Measurements from ENCODE around the gene CCDC102A. TPM values are rescaled to one million over a fixed set of nuclear protein-coding genes. Genes with fewer than 3 reads are reported as not detected.
A peak's percentile ranks its signal among the peaks of the same experiment; 100 is the strongest.
"Not testable (repeated sequence)": the region's sequence is repeated elsewhere in the genome, so short reads cannot be mapped to it uniquely, and the experiment has no call there.

The CCDC102A gene
- total and polyA plus RNA-seq, 11 donors, result 3.3 to 17.0 (median 6.8) TPM

DNA sequence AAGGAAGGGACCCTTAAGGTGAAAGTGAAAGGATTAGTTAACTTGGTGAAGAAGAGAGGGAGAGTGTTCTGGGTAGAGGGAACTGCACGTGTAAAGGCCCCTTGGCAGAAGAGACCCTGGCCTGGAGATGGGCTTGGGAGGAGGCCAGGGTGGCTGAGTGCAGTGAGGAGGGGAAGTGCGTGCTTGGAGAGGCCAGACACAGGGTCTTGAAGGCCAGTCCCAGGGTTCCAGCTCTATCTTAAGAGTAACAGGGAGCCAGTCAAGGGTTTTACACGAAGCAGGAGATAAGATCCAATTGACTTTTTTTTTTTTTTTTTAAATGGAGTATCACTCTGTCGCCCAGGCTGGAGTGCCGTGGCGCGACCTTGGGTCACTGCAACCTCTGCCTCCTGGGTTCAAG is 34.9 kb downstream of the CCDC102A start:
- no peaks in the 10 kb centered on the region for H3K9me3 ChIP-seq
- ATAC-seq (no peak), DNase-seq (no peak)
- H3K27me3 ChIP-seq, result no peaks in the 10 kb centered on the region
- intact Hi-C loops (cut with DNase I), result no loop called here
- H3K36me3 ChIP-seq, result no peaks in the 10 kb centered on the region
- TF ChIP-seq POLR2A (IDR thresholded peaks at IDR 0.05), result no peak
- TF ChIP-seq, protein P1, sequence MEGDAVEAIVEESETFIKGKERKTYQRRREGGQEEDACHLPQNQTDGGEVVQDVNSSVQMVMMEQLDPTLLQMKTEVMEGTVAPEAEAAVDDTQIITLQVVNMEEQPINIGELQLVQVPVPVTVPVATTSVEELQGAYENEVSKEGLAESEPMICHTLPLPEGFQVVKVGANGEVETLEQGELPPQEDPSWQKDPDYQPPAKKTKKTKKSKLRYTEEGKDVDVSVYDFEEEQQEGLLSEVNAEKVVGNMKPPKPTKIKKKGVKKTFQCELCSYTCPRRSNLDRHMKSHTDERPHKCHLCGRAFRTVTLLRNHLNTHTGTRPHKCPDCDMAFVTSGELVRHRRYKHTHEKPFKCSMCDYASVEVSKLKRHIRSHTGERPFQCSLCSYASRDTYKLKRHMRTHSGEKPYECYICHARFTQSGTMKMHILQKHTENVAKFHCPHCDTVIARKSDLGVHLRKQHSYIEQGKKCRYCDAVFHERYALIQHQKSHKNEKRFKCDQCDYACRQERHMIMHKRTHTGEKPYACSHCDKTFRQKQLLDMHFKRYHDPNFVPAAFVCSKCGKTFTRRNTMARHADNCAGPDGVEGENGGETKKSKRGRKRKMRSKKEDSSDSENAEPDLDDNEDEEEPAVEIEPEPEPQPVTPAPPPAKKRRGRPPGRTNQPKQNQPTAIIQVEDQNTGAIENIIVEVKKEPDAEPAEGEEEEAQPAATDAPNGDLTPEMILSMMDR (IDR thresholded peaks at IDR 0.05), result no peak
- H3K27ac ChIP-seq, result no peak overlapping the region
- H3K4me1 ChIP-seq, result peaks cover 0 to 6% (median 0%) of the 10 kb centered on the region in 12 donors
- H3K4me3 ChIP-seq, result no peak overlapping the region
- WGBS, 4 donors, result 70 to 82% (median 74%) methylated on average over 7 of the region's 7 CpGs

DNA sequence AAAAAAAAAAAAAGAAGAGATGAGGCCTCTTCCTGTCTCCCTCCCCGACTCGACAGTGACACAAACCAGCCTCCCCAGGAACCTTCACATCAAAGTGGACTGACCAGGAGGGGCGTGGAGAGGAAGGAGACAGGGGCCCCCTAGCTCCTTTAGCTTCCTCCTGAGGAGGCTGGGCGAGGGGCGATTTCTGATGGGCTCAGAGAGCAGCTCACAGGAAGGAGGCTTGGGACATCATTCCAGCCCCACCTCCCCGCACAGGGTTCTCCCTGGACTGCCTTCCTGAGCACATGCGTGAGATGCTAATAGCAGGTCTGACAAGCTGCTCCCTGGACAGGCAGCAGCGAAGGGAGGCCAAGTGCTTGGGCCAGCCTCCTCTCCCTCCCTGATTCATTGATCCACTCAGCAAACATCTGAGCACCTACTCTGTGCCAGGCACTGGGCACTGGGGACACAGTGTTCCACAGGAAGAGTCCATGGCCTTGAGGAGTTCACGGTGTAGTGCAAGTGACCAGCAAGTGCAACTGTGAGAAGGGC is 35.7 kb downstream of the CCDC102A start:
- no peaks in the 10 kb centered on the region for H3K9me3 ChIP-seq
- peak in 1 of 4 donors; percentile 29 for ATAC-seq
- intact Hi-C loops (cut with DNase I), result no loop called here
- no peaks in the 10 kb centered on the region for H3K27me3 ChIP-seq
- no peak overlapping the region for H3K4me3 ChIP-seq
- H3K27ac ChIP-seq, result no peak overlapping the region
- no peak for TF ChIP-seq POLR2A (IDR thresholded peaks at IDR 0.05)
- TF ChIP-seq, protein P1 (IDR thresholded peaks at IDR 0.05), result no peak
- DNase-seq, result peak in 2 of 5 donors; percentile 21 to 42
- H3K4me1 ChIP-seq, result peaks cover 0 to 6% (median 0%) of the 10 kb centered on the region in 12 donors
- H3K36me3 ChIP-seq, result no peaks in the 10 kb centered on the region
- 50 to 53% (median 51%) methylated on average over 7 to 9 of the region's 9 CpGs for WGBS, 4 donors

DNA sequence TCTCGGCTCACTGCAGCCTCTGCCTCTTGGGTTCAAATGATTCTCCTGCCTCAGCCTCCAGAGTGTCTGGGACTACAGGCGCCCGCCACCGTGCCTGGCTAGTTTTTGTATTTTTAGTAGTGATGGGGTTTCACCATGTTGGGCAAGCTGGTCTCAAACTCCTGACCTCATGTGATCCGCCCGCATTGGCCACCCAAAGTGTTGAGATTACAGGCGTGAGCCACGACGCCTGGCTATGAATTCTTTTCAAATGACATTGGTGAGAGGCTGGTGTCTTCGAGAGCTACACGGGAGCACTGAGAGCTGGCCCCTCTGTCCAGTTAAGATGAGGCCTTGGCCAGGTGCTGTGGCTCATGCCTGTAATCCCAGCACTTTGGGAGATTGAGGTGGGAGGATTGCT is 36.4 kb downstream of the CCDC102A start:
- intact Hi-C loops (cut with DNase I); H3K4me3 ChIP-seq; H3K4me1 ChIP-seq; H3K9me3 ChIP-seq; H3K27ac ChIP-seq; H3K36me3 ChIP-seq; ATAC-seq; H3K27me3 ChIP-seq: not testable (repeated sequence)
- 84 to 90% (median 87%) methylated on average over 11 of the region's 11 CpGs for WGBS, 4 donors
- DNase-seq, result peak in 1 of 5 donors; percentile 28

DNA sequence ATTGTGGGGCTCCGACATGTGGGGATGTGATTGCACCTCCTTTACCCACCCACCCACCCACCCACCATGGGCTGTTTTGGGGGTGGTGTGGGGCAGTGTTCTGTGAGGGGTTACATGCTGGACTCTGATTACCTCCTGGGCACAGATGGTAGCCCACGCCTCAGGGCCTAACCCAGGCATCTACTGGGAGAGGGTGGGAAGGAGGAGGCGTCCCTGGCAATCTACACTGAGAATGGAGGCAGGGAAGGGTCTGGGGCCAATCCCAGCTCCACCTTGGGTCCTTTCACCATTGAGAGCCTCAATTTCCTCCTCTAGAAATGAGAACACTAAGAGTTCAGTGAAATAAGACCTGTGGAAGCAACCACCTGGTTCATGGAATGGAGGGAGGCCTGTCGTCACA is 38.3 kb downstream of the CCDC102A start:
- H3K27ac ChIP-seq, result no peak overlapping the region
- H3K27me3 ChIP-seq, result no peaks in the 10 kb centered on the region
- H3K4me3 ChIP-seq, result no peak overlapping the region
- 92 to 95% (median 95%) methylated on average over 4 of the region's 4 CpGs for WGBS, 4 donors
- intact Hi-C loops (cut with DNase I), result no loop called here
- DNase-seq, result peak in 1 of 5 donors; percentile 14
- TF ChIP-seq, protein P1 (IDR thresholded peaks at IDR 0.05), result no peak
- no peak for TF ChIP-seq POLR2A (IDR thresholded peaks at IDR 0.05)
- H3K36me3 ChIP-seq, result no peaks in the 10 kb centered on the region
- no peaks in the 10 kb centered on the region for H3K9me3 ChIP-seq
- H3K4me1 ChIP-seq, result peaks cover 0 to 2% (median 0%) of the 10 kb centered on the region in 12 donors
- ATAC-seq, result no peak

DNA sequence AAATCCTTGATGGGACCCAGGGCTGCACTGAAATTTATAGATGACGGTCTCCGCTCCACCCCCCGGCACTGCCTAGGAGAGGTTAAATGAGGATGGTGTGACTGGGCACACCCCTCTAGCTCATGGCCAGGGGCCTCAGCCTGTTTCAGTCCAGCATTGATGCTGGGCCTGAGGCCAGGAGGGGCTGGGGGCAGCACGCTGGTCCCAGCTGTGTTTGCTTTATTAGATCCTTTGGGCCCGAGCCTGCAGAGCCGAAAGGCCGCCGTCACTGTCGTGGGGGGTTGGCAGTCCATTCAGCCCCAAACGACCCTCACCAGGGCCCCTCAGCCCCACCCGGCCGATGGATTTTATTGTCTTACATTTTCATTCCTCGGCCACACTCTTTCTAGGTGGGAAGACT is 39.2 kb downstream of the CCDC102A start:
- intact Hi-C loops (cut with DNase I), result no loop called here
- no peak for TF ChIP-seq POLR2A (IDR thresholded peaks at IDR 0.05)
- TF ChIP-seq, protein P1 (IDR thresholded peaks at IDR 0.05), result no peak
- H3K9me3 ChIP-seq, result no peaks in the 10 kb centered on the region
- DNase-seq (peak in 2 of 5 donors; percentile 11 to 20), ATAC-seq (no peak)
- H3K4me3 ChIP-seq, result no peak overlapping the region
- peaks cover 0 to 2% (median 0%) of the 10 kb centered on the region in 12 donors for H3K4me1 ChIP-seq
- H3K27ac ChIP-seq, result no peak overlapping the region
- H3K27me3 ChIP-seq, result no peaks in the 10 kb centered on the region
- 79 to 94% (median 84%) methylated on average over 13 of the region's 13 CpGs for WGBS, 4 donors
- H3K36me3 ChIP-seq, result no peaks in the 10 kb centered on the region
